ENCODE results near the gene ADCK2. TPM values are rescaled to one million over a fixed set of nuclear protein-coding genes. Genes with fewer than 3 reads are reported as not detected.
A peak's percentile ranks its signal among the peaks of the same experiment; 100 is the strongest.
"Not testable (repeated sequence)": the region's sequence is repeated elsewhere in the genome, so short reads cannot be mapped to it uniquely, and the experiment has no call there.

The ADCK2 gene
- total RNA-seq, 4 donors from 2014 or later, result 19.7 to 27.2 (median 23.3) TPM

GRCh38 chr7:140656548-140657515, 15.9 kb upstream of the ADCK2 start:
- intact Hi-C loops (cut with DNase I; ENCODE audit: low total_unique reads) (loop anchor here (1.0 to 10.0 kb wide), 2 partner anchors 15 to 482 kb away; partner anchors contain the start of genes ADCK2 and KDM7A), in situ Hi-C loops (cut with MboI; ENCODE audit: low sequenced_read_pairs in 4 of 4) (loop anchor here in 3 of 4 donors (5.0 to 10.0 kb wide), 3 partner anchors 135 to 142 kb away; no protein-coding TSS in a partner anchor)

DNA sequence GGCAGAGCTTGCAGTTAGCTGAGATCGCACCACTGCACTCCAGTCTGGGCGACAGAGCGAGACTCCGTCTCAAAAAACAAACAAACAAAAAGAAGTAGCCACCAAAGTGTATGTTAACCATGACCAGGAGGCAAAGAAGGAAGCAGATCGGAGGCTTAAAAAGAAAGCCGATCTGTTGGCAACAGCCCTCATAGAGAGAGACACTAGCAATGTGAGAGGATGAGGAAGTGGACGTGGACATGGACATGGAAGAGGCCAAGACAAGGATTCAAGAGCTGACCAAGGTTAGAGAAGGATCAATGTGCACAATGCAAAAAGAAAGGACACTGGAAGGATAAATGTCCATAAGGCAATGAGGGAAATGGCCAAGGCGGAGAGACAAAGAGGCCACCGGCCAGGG, 14.9 kb upstream of the ADCK2 start:
- H3K27me3 ChIP-seq, result no peaks in the 10 kb centered on the region
- H3K27ac ChIP-seq, result no peak overlapping the region
- in situ Hi-C loops (cut with MboI; ENCODE audit: low sequenced_read_pairs in 4 of 4) (loop anchor here in 3 of 4 donors (5.0 to 10.0 kb wide), 3 partner anchors 136 to 143 kb away; no protein-coding TSS in a partner anchor), intact Hi-C loops (cut with DNase I; ENCODE audit: low total_unique reads) (loop anchor here (10.0 kb wide), 1 partner anchor 483 kb away; the partner anchor contains the start of gene KDM7A)
- no peak for DNase-seq
- no peaks in the 10 kb centered on the region for H3K9me3 ChIP-seq
- ATAC-seq, result no peak
- H3K4me1 ChIP-seq, result peaks cover 23% of the 10 kb centered on the region in 2 donors
- H3K36me3 ChIP-seq, result no peaks in the 10 kb centered on the region
- no peak overlapping the region for H3K4me3 ChIP-seq
- TF ChIP-seq POLR2A (IDR thresholded peaks at IDR 0.05), result no peak
- TF ChIP-seq, protein P1, sequence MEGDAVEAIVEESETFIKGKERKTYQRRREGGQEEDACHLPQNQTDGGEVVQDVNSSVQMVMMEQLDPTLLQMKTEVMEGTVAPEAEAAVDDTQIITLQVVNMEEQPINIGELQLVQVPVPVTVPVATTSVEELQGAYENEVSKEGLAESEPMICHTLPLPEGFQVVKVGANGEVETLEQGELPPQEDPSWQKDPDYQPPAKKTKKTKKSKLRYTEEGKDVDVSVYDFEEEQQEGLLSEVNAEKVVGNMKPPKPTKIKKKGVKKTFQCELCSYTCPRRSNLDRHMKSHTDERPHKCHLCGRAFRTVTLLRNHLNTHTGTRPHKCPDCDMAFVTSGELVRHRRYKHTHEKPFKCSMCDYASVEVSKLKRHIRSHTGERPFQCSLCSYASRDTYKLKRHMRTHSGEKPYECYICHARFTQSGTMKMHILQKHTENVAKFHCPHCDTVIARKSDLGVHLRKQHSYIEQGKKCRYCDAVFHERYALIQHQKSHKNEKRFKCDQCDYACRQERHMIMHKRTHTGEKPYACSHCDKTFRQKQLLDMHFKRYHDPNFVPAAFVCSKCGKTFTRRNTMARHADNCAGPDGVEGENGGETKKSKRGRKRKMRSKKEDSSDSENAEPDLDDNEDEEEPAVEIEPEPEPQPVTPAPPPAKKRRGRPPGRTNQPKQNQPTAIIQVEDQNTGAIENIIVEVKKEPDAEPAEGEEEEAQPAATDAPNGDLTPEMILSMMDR (IDR thresholded peaks at IDR 0.05 in 4 of 5, conservative IDR thresholded peaks at IDR 0.05 in 1 of 5), result no peak

More at GRCh38 chr7:140656548-140657515, 15.9 kb upstream of the ADCK2 start:
- H3K27me3 ChIP-seq, result no peaks in the 10 kb centered on the region
- no peaks in the 10 kb centered on the region for H3K9me3 ChIP-seq
- TF ChIP-seq POLR2A (IDR thresholded peaks at IDR 0.05), result no peak
- TF ChIP-seq, protein P1 (IDR thresholded peaks at IDR 0.05 in 4 of 5, conservative IDR thresholded peaks at IDR 0.05 in 1 of 5), result no peak
- DNase-seq (peak in 1 of 2 donors; percentile 71), ATAC-seq (peak; percentile 77 to 94)
- no peaks in the 10 kb centered on the region for H3K36me3 ChIP-seq
- H3K4me3 ChIP-seq, result peak overlapping the region; percentile 39 to 50 (median 44)
- H3K27ac ChIP-seq, result peak overlapping the region; percentile 68 to 82 (median 78)
- H3K4me1 ChIP-seq, result peaks cover 23% of the 10 kb centered on the region in 2 donors

- DNase-seq (no peak), ATAC-seq (no peak)
- intact Hi-C loops (cut with DNase I; ENCODE audit: low total_unique reads) (loop anchor here (10.0 kb wide), 1 partner anchor 485 kb away; the partner anchor contains the start of gene KDM7A), in situ Hi-C loops (cut with MboI; ENCODE audit: low sequenced_read_pairs in 4 of 4) (loop anchor here in 3 of 4 donors (5.0 to 10.0 kb wide), 3 partner anchors 138 to 145 kb away; no protein-coding TSS in a partner anchor)
- H3K4me3 ChIP-seq, result no peak overlapping the region
- TF ChIP-seq, protein P1 (IDR thresholded peaks at IDR 0.05 in 4 of 5, conservative IDR thresholded peaks at IDR 0.05 in 1 of 5), result no peak
- no peak for TF ChIP-seq POLR2A (IDR thresholded peaks at IDR 0.05)
- H3K4me1 ChIP-seq, result peaks cover 15 to 16% of the 10 kb centered on the region in 2 donors
- no peaks in the 10 kb centered on the region for H3K9me3 ChIP-seq
- no peak overlapping the region for H3K27ac ChIP-seq
- no peaks in the 10 kb centered on the region for H3K36me3 ChIP-seq
- H3K27me3 ChIP-seq, result no peaks in the 10 kb centered on the region
These were observed 12.9 kb upstream of the ADCK2 start for GRCh38 chr7:140659856-140660255.

- ATAC-seq (no peak), DNase-seq (no peak)
- in situ Hi-C loops (cut with MboI; ENCODE audit: low sequenced_read_pairs in 4 of 4) (no loop called here), intact Hi-C loops (cut with DNase I; ENCODE audit: low total_unique reads) (no loop called here)
- Histone ChIP-seq H3K27me3 (no peaks in the 10 kb centered on the region), H3K27ac (no peak overlapping the region), H3K4me1 (peaks cover 12% of the 10 kb centered on the region in 2 donors), H3K9me3 (no peaks in the 10 kb centered on the region), H3K4me3 (no peak overlapping the region), H3K36me3 (no peaks in the 10 kb centered on the region)
- TF ChIP-seq, protein P1 (IDR thresholded peaks at IDR 0.05 in 4 of 5, conservative IDR thresholded peaks at IDR 0.05 in 1 of 5), result no peak
- no peak for TF ChIP-seq POLR2A (IDR thresholded peaks at IDR 0.05)
These were observed 11.6 kb upstream of the ADCK2 start for GRCh38 chr7:140661124-140661523.

GRCh38 chr7:140662938-140663337, 9.8 kb upstream of the ADCK2 start:
- ATAC-seq; intact Hi-C loops (cut with DNase I; ENCODE audit: low total_unique reads); in situ Hi-C loops (cut with MboI; ENCODE audit: low sequenced_read_pairs in 4 of 4): not testable (repeated sequence)

More at GRCh38 chr7:140662938-140663337, 9.8 kb upstream of the ADCK2 start:
- not testable (repeated sequence) for H3K9me3 ChIP-seq, H3K27ac ChIP-seq, H3K36me3 ChIP-seq, H3K27me3 ChIP-seq, H3K4me1 ChIP-seq, DNase-seq, H3K4me3 ChIP-seq
